Nephron progenitor cell (in vitro differentiated cells): ENCODE data around the gene ZNF362.
A peak's percentile ranks its signal among the peaks of the same experiment; 100 is the strongest.

Source experiments
- DNase-seq: peaks from one replicate; pipeline ENCODE4 v3.0.0; 2021
- H3K27ac Mint-ChIP-seq: 2 replicates; pipeline ENCODE4 v1.8.0; 2021; ENCODE audit warnings: mild to moderate bottlenecking, moderate library complexity, mixed read lengths
- H3K27me3 Mint-ChIP-seq: 2 replicates; pipeline ENCODE4 v1.8.0; 2021; ENCODE audit warnings: mild to moderate bottlenecking, low read depth, mixed read lengths; ENCODE audit not compliant: poor library complexity
- H3K36me3 Mint-ChIP-seq: 2 replicates; pipeline ENCODE4 v1.8.0; 2021; ENCODE audit warnings: low read depth, mixed read lengths
- H3K4me1 Mint-ChIP-seq: 2 replicates; pipeline ENCODE4 v1.8.0; 2021; ENCODE audit warnings: mixed read lengths
- H3K4me3 Mint-ChIP-seq: 2 replicates; pipeline ENCODE4 v1.8.0; 2021; ENCODE audit warnings: mild to moderate bottlenecking, moderate library complexity, mixed read lengths
- H3K9me3 Mint-ChIP-seq: 2 replicates; pipeline ENCODE4 v1.8.0; 2021; ENCODE audit warnings: mild to moderate bottlenecking, moderate library complexity, mixed read lengths
- TF ChIP-seq, protein P1 (sequence below): fragments of 200-600 bp; sonication (generic); IDR thresholded peaks from 2 replicates; pipeline ENCODE4 v1.5.0; 2021; ENCODE audit warnings: antibody characterized with exemption

The ZNF362 gene

DNA sequence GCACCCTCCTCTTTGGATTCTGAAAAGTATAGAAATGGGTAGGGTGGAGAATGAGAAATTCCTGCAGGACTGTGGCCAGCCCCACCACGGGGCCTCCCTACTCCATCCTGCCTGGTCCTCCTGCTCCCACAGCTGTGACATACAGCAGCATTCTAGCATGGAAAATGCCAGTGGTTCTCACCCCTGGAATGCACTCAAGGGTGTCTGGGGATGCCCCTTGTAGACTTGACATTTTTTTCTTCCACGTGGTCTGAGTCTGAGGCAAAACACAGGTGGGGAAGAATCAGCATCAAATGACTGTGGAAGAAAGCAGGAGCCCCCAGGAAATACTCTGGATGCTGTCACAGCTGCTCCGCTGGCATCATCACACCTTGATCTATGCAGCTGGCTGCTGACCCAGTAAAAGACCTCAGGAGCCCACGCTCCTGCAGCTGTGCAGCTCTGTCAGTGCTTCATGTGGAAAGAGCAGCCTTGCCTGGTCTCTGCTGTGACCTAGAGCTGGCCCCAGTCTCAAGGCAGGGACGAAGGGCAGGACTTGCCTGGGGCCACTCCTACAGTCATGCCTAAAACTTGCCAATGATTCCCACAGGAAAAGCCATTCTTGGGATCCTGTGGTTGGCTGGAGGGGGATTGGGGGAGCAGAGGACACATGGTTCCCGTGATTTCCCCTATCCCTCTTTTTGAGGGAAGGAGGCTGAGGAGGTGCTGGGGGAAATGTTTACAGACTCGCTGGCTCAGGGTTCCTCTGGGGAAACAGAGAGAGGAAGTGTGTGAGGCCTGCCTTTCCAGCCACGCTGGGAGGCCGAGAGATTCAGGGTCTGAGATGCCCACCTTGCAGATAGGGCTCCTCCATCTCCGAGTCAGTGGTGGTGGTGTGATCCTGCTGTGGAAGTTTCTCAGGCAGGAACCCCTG, 75.4 kb downstream of the ZNF362 start:
- peaks cover 85% of the 10 kb centered on the region for H3K36me3 Mint-ChIP-seq
- H3K27ac Mint-ChIP-seq = peak overlapping the region; percentile 93
- no peaks in the 10 kb centered on the region for H3K9me3 Mint-ChIP-seq
- no peak overlapping the region for H3K4me3 Mint-ChIP-seq
- peaks cover 2% of the 10 kb centered on the region for H3K27me3 Mint-ChIP-seq
- peaks cover 45% of the 10 kb centered on the region for H3K4me1 Mint-ChIP-seq
- no peak for DNase-seq
- TF ChIP-seq, protein P1, sequence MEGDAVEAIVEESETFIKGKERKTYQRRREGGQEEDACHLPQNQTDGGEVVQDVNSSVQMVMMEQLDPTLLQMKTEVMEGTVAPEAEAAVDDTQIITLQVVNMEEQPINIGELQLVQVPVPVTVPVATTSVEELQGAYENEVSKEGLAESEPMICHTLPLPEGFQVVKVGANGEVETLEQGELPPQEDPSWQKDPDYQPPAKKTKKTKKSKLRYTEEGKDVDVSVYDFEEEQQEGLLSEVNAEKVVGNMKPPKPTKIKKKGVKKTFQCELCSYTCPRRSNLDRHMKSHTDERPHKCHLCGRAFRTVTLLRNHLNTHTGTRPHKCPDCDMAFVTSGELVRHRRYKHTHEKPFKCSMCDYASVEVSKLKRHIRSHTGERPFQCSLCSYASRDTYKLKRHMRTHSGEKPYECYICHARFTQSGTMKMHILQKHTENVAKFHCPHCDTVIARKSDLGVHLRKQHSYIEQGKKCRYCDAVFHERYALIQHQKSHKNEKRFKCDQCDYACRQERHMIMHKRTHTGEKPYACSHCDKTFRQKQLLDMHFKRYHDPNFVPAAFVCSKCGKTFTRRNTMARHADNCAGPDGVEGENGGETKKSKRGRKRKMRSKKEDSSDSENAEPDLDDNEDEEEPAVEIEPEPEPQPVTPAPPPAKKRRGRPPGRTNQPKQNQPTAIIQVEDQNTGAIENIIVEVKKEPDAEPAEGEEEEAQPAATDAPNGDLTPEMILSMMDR = no peak

DNA sequence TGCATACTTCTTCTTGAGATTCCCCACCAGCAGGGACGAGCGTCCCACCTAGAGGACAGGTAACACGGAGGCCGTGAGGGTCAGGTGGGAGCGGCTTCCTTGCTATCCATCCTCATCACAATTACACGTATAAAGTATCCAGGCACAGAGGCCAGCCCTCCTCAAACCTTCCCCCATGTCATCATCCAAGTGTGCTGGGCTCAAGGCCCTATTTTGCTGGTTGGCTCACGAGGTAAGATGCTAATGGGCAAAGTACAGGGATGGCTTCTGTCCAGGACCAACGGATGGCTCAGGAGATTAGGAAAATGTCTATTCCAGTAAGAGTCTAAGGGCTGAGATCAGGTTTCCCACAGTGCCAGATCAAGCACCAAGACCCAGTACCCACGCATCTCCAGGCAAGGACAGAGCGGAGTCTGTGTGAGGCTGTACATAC, 76.1 kb downstream of the ZNF362 start:
- no peak for DNase-seq
- no peaks in the 10 kb centered on the region for H3K9me3 Mint-ChIP-seq
- H3K27me3 Mint-ChIP-seq = peaks cover 2% of the 10 kb centered on the region
- H3K36me3 Mint-ChIP-seq = peaks cover 79% of the 10 kb centered on the region
- TF ChIP-seq, protein P1 = no peak
- H3K27ac Mint-ChIP-seq = peak overlapping the region; percentile 93
- no peak overlapping the region for H3K4me3 Mint-ChIP-seq
- peaks cover 50% of the 10 kb centered on the region for H3K4me1 Mint-ChIP-seq

- H3K4me1 Mint-ChIP-seq = peaks cover 56% of the 10 kb centered on the region
- no peaks in the 10 kb centered on the region for H3K9me3 Mint-ChIP-seq
- peak overlapping the region; percentile 93 for H3K27ac Mint-ChIP-seq
- peaks cover 2% of the 10 kb centered on the region for H3K27me3 Mint-ChIP-seq
- peaks cover 77% of the 10 kb centered on the region for H3K36me3 Mint-ChIP-seq
- TF ChIP-seq, protein P1 = no peak
- DNase-seq = no peak
- H3K4me3 Mint-ChIP-seq = no peak overlapping the region
Observed at GRCh38 chr1:33332881-33333280, 76.6 kb downstream of the ZNF362 start.

GRCh38 chr1:33334081-33334552, 77.8 kb downstream of the ZNF362 start:
- H3K27ac Mint-ChIP-seq = peak overlapping the region; percentile 93
- H3K4me3 Mint-ChIP-seq = no peak overlapping the region
- DNase-seq = no peak
- peaks cover 68% of the 10 kb centered on the region for H3K36me3 Mint-ChIP-seq
- peaks cover 68% of the 10 kb centered on the region for H3K4me1 Mint-ChIP-seq
- TF ChIP-seq, protein P1 = no peak
- peaks cover 2% of the 10 kb centered on the region for H3K27me3 Mint-ChIP-seq
- H3K9me3 Mint-ChIP-seq = no peaks in the 10 kb centered on the region

- H3K36me3 Mint-ChIP-seq = peaks cover 59% of the 10 kb centered on the region
- no peaks in the 10 kb centered on the region for H3K9me3 Mint-ChIP-seq
- TF ChIP-seq, protein P1 = no peak
- H3K4me3 Mint-ChIP-seq = no peak overlapping the region
- no peak for DNase-seq
- peak overlapping the region; percentile 84 for H3K27ac Mint-ChIP-seq
- peaks cover 77% of the 10 kb centered on the region for H3K4me1 Mint-ChIP-seq
- H3K27me3 Mint-ChIP-seq = peaks cover 2% of the 10 kb centered on the region
Observed at GRCh38 chr1:33335020-33335419, 78.7 kb downstream of the ZNF362 start.

DNA sequence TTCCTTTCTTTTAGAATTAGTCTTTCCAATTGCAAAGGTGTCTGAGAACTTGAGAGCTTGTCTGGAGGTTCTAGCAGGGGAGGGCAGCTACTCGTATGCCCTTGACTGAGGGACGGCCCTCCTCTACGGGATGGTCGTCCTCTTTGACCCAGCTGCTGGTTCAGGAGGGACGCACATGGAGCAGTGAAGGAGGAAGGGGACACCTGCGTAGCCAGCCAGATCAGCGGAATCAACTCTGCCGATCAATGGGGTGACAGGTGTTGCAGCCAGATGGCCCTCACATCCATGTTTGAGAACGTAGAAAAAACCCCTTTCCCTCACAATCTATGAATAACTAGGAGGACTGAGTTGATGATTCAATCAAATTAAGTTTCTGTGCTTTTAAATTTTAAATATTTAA, 80.3 kb downstream of the ZNF362 start:
- Mint-ChIP-seq H3K4me3 (no peak overlapping the region), H3K9me3 (no peaks in the 10 kb centered on the region), H3K27ac (peak overlapping the region; percentile 68), H3K4me1 (peaks cover 89% of the 10 kb centered on the region), H3K27me3 (peaks cover 2% of the 10 kb centered on the region), H3K36me3 (peaks cover 48% of the 10 kb centered on the region)
- TF ChIP-seq, protein P1 = no peak
- DNase-seq = no peak
